ENCODE results near the gene TACC2.
"Not testable (repeated sequence)": the region's sequence is repeated elsewhere in the genome, so short reads cannot be mapped to it uniquely, and the experiment has no call there.

Gene TACC2

DNA sequence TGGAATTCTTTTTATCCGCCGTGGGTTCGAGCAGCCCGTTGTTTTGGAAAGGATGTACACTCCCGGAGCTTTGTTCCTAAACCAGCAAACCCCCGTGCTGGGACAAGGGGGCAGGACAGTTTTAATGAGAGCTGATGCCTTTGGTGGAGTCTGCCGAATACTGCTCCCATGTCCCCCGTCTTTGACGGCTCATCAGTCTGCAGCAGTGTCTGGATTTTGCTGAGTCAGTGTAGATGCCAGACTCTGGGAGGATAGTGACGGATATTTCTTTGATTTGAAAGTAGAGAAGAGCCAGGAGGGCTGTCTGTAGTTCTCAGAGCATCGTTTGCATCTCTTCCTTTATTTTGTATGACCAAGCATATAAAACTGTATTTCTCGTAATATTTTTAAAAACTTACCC is 207.3 kb downstream of the TACC2 start:
- no peak overlapping the region for H3K27ac ChIP-seq
- TF ChIP-seq, protein P1, sequence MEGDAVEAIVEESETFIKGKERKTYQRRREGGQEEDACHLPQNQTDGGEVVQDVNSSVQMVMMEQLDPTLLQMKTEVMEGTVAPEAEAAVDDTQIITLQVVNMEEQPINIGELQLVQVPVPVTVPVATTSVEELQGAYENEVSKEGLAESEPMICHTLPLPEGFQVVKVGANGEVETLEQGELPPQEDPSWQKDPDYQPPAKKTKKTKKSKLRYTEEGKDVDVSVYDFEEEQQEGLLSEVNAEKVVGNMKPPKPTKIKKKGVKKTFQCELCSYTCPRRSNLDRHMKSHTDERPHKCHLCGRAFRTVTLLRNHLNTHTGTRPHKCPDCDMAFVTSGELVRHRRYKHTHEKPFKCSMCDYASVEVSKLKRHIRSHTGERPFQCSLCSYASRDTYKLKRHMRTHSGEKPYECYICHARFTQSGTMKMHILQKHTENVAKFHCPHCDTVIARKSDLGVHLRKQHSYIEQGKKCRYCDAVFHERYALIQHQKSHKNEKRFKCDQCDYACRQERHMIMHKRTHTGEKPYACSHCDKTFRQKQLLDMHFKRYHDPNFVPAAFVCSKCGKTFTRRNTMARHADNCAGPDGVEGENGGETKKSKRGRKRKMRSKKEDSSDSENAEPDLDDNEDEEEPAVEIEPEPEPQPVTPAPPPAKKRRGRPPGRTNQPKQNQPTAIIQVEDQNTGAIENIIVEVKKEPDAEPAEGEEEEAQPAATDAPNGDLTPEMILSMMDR (conservative IDR thresholded peaks at IDR 0.05): no peak
- no peak for TF ChIP-seq ZFX (IDR thresholded peaks at IDR 0.05)

DNA sequence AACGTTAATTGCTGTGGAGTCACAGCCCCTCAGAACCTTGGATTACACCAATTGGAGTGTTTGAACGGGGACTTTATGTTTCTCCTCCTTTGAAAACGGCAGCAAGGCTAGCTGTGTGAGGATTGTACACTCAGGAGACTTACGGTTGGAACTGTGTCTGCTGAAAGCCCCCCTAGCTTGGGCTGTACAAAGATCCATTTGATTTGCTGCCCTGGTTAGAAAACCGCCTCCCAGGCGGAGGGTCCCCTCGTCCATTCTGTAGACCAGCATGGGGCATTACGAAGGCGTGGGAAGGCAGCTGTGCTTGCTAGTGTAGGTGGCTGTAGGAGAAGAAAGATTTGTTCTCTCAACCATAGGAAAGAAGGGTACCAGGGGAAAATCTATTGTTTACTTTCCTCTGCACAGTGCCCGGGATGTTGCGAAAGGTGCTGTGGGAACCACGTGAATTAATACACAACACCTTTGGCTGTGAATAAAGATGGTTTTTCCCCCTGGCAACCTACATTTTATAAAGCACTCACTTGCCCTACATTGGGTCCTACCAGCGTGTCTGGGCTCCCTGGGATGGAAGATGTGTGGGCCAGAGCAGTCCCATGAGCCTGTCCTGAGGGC is 208.8 kb downstream of the TACC2 start:
- no peak overlapping the region for H3K27ac ChIP-seq
- TF ChIP-seq ZFX (IDR thresholded peaks at IDR 0.05): no peak
- TF ChIP-seq, protein P1 (conservative IDR thresholded peaks at IDR 0.05): no peak

DNA sequence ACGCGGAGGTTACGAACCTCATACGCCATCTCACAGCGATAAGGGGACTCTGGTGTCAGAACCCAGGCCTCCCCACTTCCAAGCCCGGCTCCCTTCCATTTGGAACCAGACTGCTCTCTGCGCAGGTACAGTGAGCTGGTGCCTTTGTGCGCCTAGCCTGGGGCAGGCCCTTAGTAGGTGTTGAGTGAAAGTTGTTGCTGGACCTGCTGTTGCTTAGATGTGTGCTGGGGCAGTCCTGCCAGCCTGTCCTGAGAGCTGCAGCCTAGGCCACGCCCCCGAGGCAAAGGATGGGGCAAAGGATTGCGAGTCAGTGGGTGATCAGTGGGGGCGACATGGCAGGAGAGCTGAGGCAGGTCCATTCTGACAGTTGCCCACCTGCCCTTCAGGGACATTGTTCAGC is 209.7 kb downstream of the TACC2 start:
- H3K27ac ChIP-seq: no peak overlapping the region
- no peak for TF ChIP-seq ZFX (IDR thresholded peaks at IDR 0.05)
- TF ChIP-seq, protein P1 (conservative IDR thresholded peaks at IDR 0.05): no peak

DNA sequence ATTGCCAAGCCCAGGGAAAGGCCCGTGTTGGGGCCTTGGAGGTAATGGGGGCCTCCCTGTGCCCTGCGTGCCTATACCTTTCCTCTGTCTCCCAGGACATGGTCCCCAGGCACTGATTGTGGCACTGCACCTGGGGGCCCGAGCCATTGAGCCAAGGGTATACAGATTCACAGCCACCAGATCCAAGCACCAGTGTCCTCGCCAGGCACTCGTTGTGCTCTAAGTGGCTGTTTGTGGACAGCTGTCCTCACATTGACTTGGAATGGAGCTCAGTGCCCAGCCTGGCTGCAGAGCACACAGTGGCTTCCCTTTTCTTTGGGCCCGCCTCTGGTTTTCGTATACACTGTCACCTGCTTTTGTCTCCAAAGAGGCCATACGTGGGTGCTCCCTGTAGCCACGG is 210.1 kb downstream of the TACC2 start:
- H3K27ac ChIP-seq: no peak overlapping the region

DNA sequence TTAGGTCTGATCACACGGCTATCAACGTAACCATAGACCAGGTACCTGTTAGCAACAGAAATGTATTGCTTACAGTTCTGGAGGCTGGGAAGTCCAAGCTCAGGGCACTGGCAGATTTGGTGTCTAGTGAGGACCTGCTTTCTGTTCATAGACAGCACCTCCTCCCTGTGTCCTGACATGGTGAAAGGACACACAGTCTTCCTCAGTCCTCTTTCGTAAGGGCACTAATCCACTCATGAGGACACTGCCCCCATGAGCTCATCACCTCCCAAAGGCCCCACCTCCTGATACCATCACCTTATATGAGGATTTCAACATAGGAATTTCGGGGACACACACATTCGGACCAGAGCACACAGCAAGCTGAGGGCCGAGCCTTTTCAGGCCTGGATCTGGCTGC is 210.7 kb downstream of the TACC2 start:
- TF ChIP-seq ZFX (IDR thresholded peaks at IDR 0.05): no peak
- TF ChIP-seq, protein P1 (conservative IDR thresholded peaks at IDR 0.05): no peak

More for the DNA sequence above, 210.1 kb downstream of the TACC2 start:
- TF ChIP-seq ZFX (IDR thresholded peaks at IDR 0.05): no peak
- TF ChIP-seq, protein P1 (conservative IDR thresholded peaks at IDR 0.05): no peak

DNA sequence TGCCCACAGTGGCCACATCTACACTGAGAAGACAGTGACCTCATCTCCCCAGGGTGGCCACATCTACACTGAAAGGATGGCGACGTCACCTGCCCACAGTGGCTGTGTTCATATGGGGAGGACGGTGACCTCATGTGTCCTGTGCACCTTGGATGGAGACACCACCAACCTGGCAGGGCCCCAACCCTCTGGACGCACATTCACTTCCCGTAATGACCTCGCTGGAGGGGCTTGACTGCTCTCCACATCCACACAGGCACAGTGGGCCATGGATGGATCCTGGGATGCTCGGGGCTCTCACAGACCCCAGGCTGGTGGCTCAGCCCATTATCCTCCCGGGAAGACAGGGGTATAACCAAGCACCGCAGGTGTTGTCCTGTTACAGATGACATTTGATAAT is 212.4 kb downstream of the TACC2 start:
- no peak for TF ChIP-seq ZFX (IDR thresholded peaks at IDR 0.05)
- TF ChIP-seq, protein P1 (conservative IDR thresholded peaks at IDR 0.05): no peak
- H3K27ac ChIP-seq: no peak overlapping the region

More for the DNA sequence above, 210.7 kb downstream of the TACC2 start:
- no peak overlapping the region for H3K27ac ChIP-seq

DNA sequence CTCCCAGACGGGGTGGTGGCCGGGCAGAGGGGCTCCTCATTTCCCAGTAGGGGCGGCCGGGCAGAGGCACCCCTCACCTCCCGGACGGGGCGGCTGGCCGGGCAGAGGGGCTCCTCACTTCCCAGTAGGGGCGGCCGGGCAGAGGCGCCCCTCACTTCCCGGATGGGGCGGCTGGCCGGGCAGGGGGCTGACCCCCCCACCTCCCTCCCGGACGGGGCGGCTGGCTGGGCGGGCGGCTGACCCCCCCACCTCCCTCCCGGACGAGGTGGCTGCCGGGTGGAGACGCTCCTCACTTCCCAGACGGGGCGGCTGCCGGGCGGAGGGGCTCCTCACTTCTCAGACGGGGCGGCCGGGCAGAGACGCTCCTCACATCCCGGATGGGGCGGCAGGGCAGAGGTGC is 214.2 kb downstream of the TACC2 start:
- H3K27ac ChIP-seq: not testable (repeated sequence)
